GM18520 (cell line): Measurements from ENCODE around the gene NAB2.

ENCODE experiments used
- ATAC-seq: cut with Tn5 transposase; IDR thresholded peaks from one replicate; pipeline ENCODE4 v1.9.1; 2021; ENCODE audit not compliant: unreplicated experiment

Gene NAB2

GRCh38 chr12:57131896-57132744, 43.2 kb downstream of the NAB2 start:
- ATAC-seq, result no peak

GRCh38 chr12:57133013-57133569, 44.2 kb downstream of the NAB2 start:
- no peak for ATAC-seq

GRCh38 chr12:57133916-57134315, 45.0 kb downstream of the NAB2 start:
- no peak for ATAC-seq

- ATAC-seq, result no peak
Observed at GRCh38 chr12:57134949-57135348, 46.0 kb downstream of the NAB2 start.

- ATAC-seq, result no peak
Observed at GRCh38 chr12:57135527-57136326, 46.8 kb downstream of the NAB2 start.

- no peak for ATAC-seq
Observed at GRCh38 chr12:57138526-57139272, 49.8 kb downstream of the NAB2 start.

- no peak for ATAC-seq
Observed at GRCh38 chr12:57139796-57140649, 51.1 kb downstream of the NAB2 start.

- no peak for ATAC-seq
Observed at GRCh38 chr12:57141249-57141648, 52.3 kb downstream of the NAB2 start.

- no peak for ATAC-seq
Observed at GRCh38 chr12:57142121-57142520, 53.2 kb downstream of the NAB2 start.

- ATAC-seq, result no peak
Observed at GRCh38 chr12:57142727-57143126, 53.8 kb downstream of the NAB2 start.

- no peak for ATAC-seq
Observed at GRCh38 chr12:57143454-57143853, 54.5 kb downstream of the NAB2 start.
